ENCODE data around the gene INTS14. TPM values are rescaled to one million over a fixed set of nuclear protein-coding genes. Genes with fewer than 3 reads are reported as not detected.
A peak's percentile ranks its signal among the peaks of the same experiment; 100 is the strongest.

The INTS14 gene
- total RNA-seq, 1 experiment from 2014 or later: 23.8 TPM

DNA sequence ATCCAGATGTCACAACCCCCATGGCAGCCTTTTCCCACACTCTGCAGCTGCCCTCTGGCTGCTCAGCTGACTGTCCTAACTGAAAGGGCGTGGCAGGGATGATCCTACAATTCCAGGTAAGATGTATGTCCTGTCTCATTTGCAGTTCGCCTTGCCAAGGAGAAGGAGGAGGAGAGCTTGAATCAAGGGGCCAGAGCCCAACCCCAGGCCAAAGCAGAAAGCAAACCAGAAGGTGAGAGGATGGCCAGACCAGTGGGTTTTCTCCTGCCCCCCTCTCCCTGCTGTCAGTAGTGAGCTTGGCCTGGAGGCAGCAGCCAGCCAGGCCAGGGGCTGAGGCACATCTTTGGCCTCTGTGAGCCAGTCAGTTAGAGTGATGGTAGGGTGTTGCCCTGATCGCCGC, 33.4 kb upstream of the INTS14 start:
- no TSS peak for BruUV-seq (replicated peaks)
- intact Hi-C loops (cut with micrococcal nuclease): no loop called here

GRCh38 chr15:65642594-65642993, 31.7 kb upstream of the INTS14 start:
- peak; percentile 44; the same call in 1 of the 2 replicates for ATAC-seq
- H3K4me2 ChIP-seq (ENCODE audit: low read length): no peak overlapping the region
- ChIA-PET CTCF (interaction anchor here (0.6 kb wide), 1 partner anchor 195 kb away, joined by 4 read pairs; no protein-coding TSS in a partner anchor), POLR2A (ENCODE audit: unreplicated experiment) (interaction anchor here (0.6 kb wide), 1 partner anchor 177 kb away, joined by 3 read pairs; no protein-coding TSS in a partner anchor)
- H3K27me3 ChIP-seq (ENCODE audit: low read length): no peaks in the 10 kb centered on the region
- no peaks in the 10 kb centered on the region for H3K4me1 ChIP-seq (ENCODE audit: insufficient read depth, low read length)
- intact Hi-C loops (cut with micrococcal nuclease): no loop called here
- no peaks in the 10 kb centered on the region for H3F3A ChIP-seq (ENCODE audit: low read length, unreplicated experiment)
- no peak overlapping the region for H3K4me3 ChIP-seq (ENCODE audit: low read length)
- no peaks in the 10 kb centered on the region for H3K79me2 ChIP-seq (ENCODE audit: low read length)
- H3K9me3 ChIP-seq (ENCODE audit: low read length): no peaks in the 10 kb centered on the region
- no peaks in the 10 kb centered on the region for H3K9me2 ChIP-seq (replicated peaks; ENCODE audit: low read length)
- no peak overlapping the region for H3K9ac ChIP-seq (ENCODE audit: low read length)
- H3K27ac ChIP-seq (ENCODE audit: low read length): no peak overlapping the region
- H4K20me1 ChIP-seq (ENCODE audit: low read length): no peaks in the 10 kb centered on the region
- no peak overlapping the region for H2AFZ ChIP-seq (ENCODE audit: low read length)
- H3K36me3 ChIP-seq (ENCODE audit: low read depth, low read length): no peaks in the 10 kb centered on the region
- no TSS peak for BruUV-seq (replicated peaks)
- DNase-seq: no peak
- TF ChIP-seq, protein P1, sequence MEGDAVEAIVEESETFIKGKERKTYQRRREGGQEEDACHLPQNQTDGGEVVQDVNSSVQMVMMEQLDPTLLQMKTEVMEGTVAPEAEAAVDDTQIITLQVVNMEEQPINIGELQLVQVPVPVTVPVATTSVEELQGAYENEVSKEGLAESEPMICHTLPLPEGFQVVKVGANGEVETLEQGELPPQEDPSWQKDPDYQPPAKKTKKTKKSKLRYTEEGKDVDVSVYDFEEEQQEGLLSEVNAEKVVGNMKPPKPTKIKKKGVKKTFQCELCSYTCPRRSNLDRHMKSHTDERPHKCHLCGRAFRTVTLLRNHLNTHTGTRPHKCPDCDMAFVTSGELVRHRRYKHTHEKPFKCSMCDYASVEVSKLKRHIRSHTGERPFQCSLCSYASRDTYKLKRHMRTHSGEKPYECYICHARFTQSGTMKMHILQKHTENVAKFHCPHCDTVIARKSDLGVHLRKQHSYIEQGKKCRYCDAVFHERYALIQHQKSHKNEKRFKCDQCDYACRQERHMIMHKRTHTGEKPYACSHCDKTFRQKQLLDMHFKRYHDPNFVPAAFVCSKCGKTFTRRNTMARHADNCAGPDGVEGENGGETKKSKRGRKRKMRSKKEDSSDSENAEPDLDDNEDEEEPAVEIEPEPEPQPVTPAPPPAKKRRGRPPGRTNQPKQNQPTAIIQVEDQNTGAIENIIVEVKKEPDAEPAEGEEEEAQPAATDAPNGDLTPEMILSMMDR (conservative IDR thresholded peaks at IDR 0.05; ENCODE audit: low read depth, low read length): no peak
- TF ChIP-seq EZH2phosphoT487 (IDR thresholded peaks at IDR 0.05; ENCODE audit: borderline replicate concordance, low read length): no peak
- no peak for TF ChIP-seq EZH2 (IDR thresholded peaks at IDR 0.05; ENCODE audit: low read length, unreplicated experiment)

More for the DNA sequence above, 33.4 kb upstream of the INTS14 start:
- no peaks in the 10 kb centered on the region for H3K27me3 ChIP-seq (ENCODE audit: low read length)
- H3F3A ChIP-seq (ENCODE audit: low read length, unreplicated experiment): no peaks in the 10 kb centered on the region
- no peaks in the 10 kb centered on the region for H3K9me3 ChIP-seq (ENCODE audit: low read length)
- no peaks in the 10 kb centered on the region for H3K79me2 ChIP-seq (ENCODE audit: low read length)
- TF ChIP-seq, protein P1 (conservative IDR thresholded peaks at IDR 0.05; ENCODE audit: low read depth, low read length): no peak
- TF ChIP-seq EZH2 (IDR thresholded peaks at IDR 0.05; ENCODE audit: low read length, unreplicated experiment) (no peak), EZH2phosphoT487 (IDR thresholded peaks at IDR 0.05; ENCODE audit: borderline replicate concordance, low read length) (no peak)
- ATAC-seq: no peak
- DNase-seq: no peak
- H3K4me2 ChIP-seq (ENCODE audit: low read length): no peak overlapping the region
- POLR2A ChIA-PET (ENCODE audit: unreplicated experiment): no interaction called here
- CTCF ChIA-PET: no interaction called here
- H2AFZ ChIP-seq (ENCODE audit: low read length): no peak overlapping the region
- no peaks in the 10 kb centered on the region for H4K20me1 ChIP-seq (ENCODE audit: low read length)
- H3K27ac ChIP-seq (ENCODE audit: low read length): no peak overlapping the region
- H3K4me1 ChIP-seq (ENCODE audit: insufficient read depth, low read length): no peaks in the 10 kb centered on the region
- no peak overlapping the region for H3K9ac ChIP-seq (ENCODE audit: low read length)
- H3K9me2 ChIP-seq (replicated peaks; ENCODE audit: low read length): no peaks in the 10 kb centered on the region
- H3K36me3 ChIP-seq (ENCODE audit: low read depth, low read length): no peaks in the 10 kb centered on the region
- H3K4me3 ChIP-seq (ENCODE audit: low read length): no peak overlapping the region

GRCh38 chr15:65641768-65642475, 31.0 kb upstream of the INTS14 start:
- DNase-seq: no peak
- ChIA-PET POLR2A (ENCODE audit: unreplicated experiment) (interaction anchor here (0.5 to 0.7 kb wide), 4 partner anchors 43 to 324 kb away, joined by 3 to 8 read pairs (median 4); no protein-coding TSS in a partner anchor), CTCF (no interaction called here)
- no peaks in the 10 kb centered on the region for H3K79me2 ChIP-seq (ENCODE audit: low read length)
- H4K20me1 ChIP-seq (ENCODE audit: low read length): no peaks in the 10 kb centered on the region
- H3K4me3 ChIP-seq (ENCODE audit: low read length): no peak overlapping the region
- intact Hi-C loops (cut with micrococcal nuclease): no loop called here
- H2AFZ ChIP-seq (ENCODE audit: low read length): no peak overlapping the region
- no peak overlapping the region for H3K9ac ChIP-seq (ENCODE audit: low read length)
- H3F3A ChIP-seq (ENCODE audit: low read length, unreplicated experiment): no peaks in the 10 kb centered on the region
- H3K9me2 ChIP-seq (replicated peaks; ENCODE audit: low read length): no peaks in the 10 kb centered on the region
- no peak overlapping the region for H3K27ac ChIP-seq (ENCODE audit: low read length)
- H3K4me1 ChIP-seq (ENCODE audit: insufficient read depth, low read length): no peaks in the 10 kb centered on the region
- H3K36me3 ChIP-seq (ENCODE audit: low read depth, low read length): no peaks in the 10 kb centered on the region
- TF ChIP-seq, protein P1 (conservative IDR thresholded peaks at IDR 0.05; ENCODE audit: low read depth, low read length): no peak
- TF ChIP-seq EZH2phosphoT487 (IDR thresholded peaks at IDR 0.05; ENCODE audit: borderline replicate concordance, low read length): no peak
- TF ChIP-seq EZH2 (IDR thresholded peaks at IDR 0.05; ENCODE audit: low read length, unreplicated experiment): no peak
- H3K27me3 ChIP-seq (ENCODE audit: low read length): no peaks in the 10 kb centered on the region
- no TSS peak for BruUV-seq (replicated peaks)
- ATAC-seq: no peak
- H3K4me2 ChIP-seq (ENCODE audit: low read length): no peak overlapping the region
- H3K9me3 ChIP-seq (ENCODE audit: low read length): no peaks in the 10 kb centered on the region

Data from PC-3 (cell line).